SU-DHL-6 (cell line): ENCODE measurements around the gene PDE1C.

Experiments
- EZH2phosphoT487 ChIP-seq: fragments of 200-600 bp; sonication (generic), shearing (Covaris generic); conservative IDR thresholded peaks from 2 replicates; pipeline ENCODE4 v1.6.1; 2018; ENCODE audit warnings: mild to moderate bottlenecking, antibody characterized with exemption, low read length, moderate library complexity, mixed read lengths
- TF ChIP-seq, protein P1 (sequence below): fragments of 200-600 bp; sonication (generic); IDR thresholded peaks from one replicate; pipeline ENCODE4 v1.5.1; 2017; ENCODE audit warnings: antibody characterized with exemption, mild to moderate bottlenecking, low read length, moderate library complexity; ENCODE audit not compliant: insufficient read depth, poor library complexity, severe bottlenecking

DNA sequence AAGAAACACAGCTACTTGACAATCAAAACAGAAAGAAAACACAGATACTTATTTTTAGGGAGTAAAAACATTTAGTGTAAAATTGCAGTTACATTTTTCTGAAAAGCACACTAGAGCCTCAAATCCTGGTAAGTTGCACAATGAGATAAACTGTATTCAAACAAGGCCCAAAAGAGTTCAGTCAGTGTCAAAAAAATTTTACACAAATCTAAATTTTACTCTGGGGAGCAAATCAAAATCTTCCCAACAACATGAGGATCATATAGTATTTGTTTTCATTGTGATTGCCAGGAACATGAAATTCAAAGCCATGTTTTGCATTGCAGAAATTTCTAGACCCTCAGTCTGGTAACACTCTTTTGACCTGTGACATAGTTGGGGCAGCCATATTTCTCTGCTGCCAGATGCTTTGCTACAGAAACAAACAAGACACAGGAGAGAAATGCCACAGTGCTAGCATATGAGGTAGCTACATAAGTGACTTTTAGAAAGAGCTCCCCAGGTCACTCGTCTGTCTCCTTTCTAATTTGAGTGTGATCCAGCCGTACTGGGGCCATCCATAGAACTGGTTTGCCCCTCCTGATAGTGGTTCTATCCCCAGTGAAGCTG is 49.6 kb downstream of the PDE1C start:
- TF ChIP-seq, protein P1, sequence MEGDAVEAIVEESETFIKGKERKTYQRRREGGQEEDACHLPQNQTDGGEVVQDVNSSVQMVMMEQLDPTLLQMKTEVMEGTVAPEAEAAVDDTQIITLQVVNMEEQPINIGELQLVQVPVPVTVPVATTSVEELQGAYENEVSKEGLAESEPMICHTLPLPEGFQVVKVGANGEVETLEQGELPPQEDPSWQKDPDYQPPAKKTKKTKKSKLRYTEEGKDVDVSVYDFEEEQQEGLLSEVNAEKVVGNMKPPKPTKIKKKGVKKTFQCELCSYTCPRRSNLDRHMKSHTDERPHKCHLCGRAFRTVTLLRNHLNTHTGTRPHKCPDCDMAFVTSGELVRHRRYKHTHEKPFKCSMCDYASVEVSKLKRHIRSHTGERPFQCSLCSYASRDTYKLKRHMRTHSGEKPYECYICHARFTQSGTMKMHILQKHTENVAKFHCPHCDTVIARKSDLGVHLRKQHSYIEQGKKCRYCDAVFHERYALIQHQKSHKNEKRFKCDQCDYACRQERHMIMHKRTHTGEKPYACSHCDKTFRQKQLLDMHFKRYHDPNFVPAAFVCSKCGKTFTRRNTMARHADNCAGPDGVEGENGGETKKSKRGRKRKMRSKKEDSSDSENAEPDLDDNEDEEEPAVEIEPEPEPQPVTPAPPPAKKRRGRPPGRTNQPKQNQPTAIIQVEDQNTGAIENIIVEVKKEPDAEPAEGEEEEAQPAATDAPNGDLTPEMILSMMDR: no peak
- no peak for TF ChIP-seq EZH2phosphoT487
